IPS-NIHi7 (cell line): ENCODE measurements around the gene RPS27L.
A peak's percentile ranks its signal among the peaks of the same experiment; 100 is the strongest.
"Not testable (repeated sequence)": the region's sequence is repeated elsewhere in the genome, so short reads cannot be mapped to it uniquely, and the experiment has no call there.

ENCODE experiments used
- DNase-seq: peaks from one replicate; pipeline ENCODE4 v3.0.0; 2012; ENCODE audit warnings: mixed read lengths; ENCODE audit errors: extremely low spot score

The RPS27L gene

DNA sequence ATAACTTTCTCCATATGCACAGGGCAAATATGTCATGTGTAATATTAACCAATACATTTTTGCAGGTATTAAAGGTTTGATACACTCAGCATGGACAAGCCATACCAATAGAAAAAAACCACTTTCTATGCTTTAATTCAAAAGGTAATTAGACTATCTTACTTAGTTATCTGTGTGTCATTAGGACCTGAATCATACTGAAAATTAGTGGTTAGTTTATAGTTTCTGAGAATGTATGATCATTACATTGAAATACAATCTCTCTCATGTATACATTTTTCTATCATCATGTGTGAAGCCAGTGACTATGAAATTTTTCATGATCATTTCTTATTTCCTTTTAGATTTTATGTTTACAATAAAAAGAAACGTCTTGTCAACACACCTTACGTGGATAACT, 16.3 kb downstream of the RPS27L start:
- no peak for DNase-seq

DNA sequence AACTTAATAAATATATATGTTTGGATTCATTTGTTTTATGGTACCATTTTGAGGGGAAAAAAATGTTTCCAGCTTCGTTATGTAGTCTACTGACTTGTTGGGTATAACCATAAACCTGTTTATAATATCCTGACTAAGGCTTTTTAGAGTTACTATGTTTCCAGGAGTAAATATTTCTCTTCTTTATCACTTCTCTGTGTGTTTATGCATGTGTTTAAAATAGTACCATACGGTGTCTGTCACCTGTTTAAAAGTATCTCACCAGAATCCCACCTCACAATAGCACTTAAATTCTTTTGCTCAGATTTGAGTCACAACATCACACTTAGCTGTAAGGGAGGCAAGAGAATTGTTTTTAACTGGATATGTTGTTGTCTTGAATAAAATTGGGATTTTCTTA, 20.5 kb downstream of the RPS27L start:
- no peak for DNase-seq

DNA sequence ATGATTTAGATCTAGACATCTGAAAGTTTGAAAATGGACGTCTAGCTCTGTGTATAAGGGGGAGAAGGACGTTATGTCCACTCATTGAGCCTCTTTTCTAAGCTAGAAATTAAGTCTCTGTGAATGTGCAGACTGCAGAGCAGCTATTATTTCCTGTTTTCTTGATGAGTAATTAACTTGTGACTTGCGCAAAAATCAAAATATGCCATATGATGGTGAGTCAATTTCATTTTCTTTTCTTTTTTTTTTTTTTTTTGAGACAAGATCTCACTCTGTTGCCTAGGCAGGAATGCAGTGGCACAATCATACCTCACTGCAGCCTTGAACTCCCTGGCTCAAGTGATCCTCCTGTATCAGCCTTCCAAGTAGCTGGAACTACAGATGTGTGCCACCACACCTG, 21.5 kb downstream of the RPS27L start:
- no peak for DNase-seq

GRCh38 chr15:63135281-63135680, 22.0 kb downstream of the RPS27L start:
- no peak for DNase-seq

- no peak for DNase-seq
Observed at GRCh38 chr15:63134245-63134985, 22.9 kb downstream of the RPS27L start.

DNA sequence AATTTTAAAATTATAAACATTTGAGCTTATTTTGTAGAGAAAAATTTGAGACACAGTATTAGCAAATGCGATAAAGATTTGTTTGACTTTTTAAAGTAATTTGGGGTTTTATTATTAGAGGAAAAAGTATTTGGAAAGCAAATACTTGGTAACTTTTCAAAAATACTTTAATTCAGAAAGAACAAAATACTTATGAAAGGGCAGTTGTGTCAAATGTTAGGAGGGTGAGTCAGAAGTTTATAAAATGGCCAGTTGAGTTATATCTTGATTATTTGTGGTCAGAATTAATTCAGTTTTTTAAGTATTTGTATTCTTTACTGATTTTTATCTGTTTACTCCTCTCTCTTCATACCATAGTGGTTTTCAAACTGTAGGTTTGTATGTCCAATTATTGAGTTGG, 23.5 kb downstream of the RPS27L start:
- no peak for DNase-seq

DNA sequence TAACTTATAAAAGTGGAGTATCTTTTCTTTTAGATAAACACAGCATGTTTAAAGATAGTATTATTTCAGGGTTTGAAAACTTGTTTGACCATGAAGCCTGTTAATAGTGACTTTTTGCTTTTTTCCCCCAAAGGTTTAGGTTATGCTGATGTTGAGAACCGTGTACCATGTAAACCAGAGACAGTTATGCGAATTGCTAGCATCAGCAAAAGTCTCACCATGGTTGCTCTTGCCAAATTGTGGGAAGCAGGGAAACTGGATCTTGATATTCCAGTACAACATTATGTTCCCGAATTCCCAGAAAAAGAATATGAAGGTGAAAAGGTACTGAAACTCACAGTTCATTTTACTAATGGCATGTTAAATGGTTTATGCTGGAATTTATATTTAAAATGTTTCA, 30.6 kb downstream of the RPS27L start:
- no peak for DNase-seq

DNA sequence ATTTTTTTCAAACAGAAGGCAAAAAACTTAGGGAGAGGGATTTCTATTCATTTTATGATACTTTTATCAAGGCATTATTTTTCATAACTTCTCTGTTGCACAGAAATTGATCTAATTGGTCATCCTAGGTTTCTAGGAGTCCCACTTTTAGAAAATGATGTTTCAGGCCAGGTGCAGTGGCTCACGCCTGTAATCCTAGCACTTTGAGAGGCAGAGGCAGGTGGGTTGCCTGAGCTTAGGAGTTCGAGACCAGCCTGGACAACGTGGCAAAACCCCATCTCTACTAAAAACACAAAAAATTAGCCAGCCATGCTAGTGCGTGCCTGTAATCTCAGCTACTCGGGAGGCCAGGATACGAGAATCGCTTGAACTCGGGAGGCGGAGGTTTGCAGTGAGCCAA, 32.8 kb downstream of the RPS27L start:
- no peak for DNase-seq

GRCh38 chr15:63122002-63122875, 35.0 kb downstream of the RPS27L start:
- DNase-seq: peak; percentile 95

DNA sequence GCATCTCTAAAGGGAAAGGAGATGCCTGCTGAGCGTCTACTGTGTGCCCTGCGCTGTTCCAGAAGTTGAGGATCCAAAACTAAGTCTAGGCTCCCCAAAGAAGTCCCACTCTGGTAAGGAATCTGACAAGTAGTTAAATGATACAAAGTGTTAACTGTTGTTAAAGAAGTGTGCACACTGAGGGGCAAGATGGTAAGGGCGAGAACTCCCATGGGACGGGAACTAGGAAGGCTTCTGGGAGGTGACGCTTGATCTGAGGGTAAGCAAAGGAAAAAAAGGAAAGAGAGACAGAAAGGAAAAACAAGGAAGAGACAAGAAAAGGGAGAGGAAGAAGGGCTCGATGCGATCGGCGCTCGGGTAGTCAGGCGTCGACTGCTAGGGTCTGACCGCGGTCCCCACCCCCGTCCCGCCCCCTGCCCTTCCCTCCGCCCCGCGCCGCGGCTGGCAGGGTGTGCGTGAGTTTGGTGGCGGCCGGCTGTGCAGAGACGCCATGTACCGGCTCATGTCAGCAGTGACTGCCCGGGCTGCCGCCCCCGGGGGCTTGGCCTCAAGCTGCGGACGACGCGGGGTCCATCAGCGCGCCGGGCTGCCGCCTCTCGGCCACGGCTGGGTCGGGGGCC, 35.8 kb downstream of the RPS27L start, which contains the start of gene LACTB:
LACTB (plus strand) TSS at position 480 of the 620 bp plus-strand sequence; CDS start at position 491, 11 bp downstream.
- peak; percentile 94 for DNase-seq

GRCh38 chr15:63118854-63119253, 38.4 kb downstream of the RPS27L start:
- DNase-seq: no peak

DNA sequence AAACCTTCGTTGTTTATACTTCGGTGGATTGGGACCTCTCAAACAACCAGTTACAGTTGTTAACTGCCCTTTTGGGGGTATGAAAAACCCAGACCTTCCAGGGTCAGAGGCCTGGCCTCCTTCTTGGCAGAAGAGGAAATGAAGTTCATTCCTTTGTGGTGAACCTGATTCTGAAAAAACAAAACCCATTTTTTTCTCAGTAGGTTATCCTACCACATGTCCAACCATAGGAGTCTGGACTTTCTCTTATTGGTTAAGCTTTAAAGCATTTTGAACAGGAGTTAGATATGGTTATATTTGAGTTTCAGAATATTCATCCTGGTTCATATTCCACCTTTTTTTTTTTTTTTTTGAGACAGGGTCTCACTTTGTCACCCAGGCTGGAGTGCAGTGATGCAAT, 42.8 kb downstream of the RPS27L start:
- DNase-seq: no peak

- DNase-seq: no peak
Observed at GRCh38 chr15:63112871-63113270, 44.4 kb downstream of the RPS27L start.

DNA sequence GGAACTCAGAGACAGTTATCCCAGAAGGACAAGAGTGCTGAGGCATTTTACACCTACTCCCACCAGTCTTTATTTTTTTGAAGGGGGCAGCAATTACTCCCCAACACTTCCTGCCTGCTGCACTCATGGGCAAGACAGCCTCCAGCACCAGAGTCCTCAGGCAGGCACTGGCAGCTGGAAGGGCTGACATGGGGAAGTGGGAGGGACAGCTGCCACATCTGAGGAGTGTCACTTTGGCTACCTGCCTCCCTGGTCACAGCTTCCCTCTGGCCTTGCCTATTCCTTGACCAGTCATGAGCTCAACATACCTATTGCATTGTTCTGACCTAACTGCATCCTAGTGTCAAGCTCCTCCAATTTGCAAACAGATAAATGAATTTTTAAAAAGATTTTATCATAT, 45.8 kb downstream of the RPS27L start:
- DNase-seq: no peak

DNA sequence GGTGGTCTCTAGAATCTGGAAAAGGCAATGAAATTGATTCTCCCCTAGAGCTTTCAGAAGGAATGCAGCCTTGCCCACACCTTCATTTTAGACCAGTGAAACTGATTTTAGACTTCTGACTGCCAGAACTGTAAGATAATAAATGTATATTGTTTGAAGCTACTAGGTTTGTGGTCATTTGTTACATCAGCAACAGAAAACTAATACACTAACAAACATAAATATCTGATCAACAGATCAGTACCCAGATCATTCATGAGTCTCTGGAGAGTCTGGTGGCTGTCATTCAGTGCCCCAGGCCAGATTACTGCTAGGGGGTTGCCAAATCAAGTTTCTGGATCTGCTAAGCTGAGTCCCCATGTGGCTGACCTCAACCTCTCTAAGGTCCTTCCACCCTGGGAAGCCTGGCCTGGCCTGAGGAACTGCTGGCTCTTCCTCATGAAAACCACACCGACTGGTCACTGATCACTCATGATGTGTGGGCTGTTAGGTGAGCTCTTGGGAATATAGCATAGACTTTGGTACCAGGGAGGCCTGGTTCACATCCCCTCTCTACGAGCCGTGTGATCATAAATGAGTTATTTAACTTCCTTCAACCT, 46.8 kb downstream of the RPS27L start:
- no peak for DNase-seq

DNA sequence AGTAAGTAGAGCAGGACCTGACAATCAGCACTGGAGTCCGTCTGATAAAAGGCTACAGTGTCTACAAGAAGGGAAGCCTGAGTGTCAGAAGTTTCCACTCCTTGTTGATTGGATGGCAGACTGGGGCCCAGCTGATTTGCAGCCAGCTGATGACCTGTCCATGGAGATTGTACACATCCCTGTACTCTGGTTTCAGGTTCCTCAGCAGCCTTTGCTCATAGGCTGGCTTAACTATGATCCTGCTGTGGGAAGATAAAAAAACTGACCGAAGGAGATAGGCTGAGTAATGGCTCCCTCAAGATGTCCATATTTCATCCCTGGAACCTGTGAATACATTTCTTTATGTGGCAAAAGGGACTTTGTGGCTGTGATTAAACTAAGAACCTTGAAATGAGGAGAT, 47.4 kb downstream of the RPS27L start:
- DNase-seq: no peak

- no peak for DNase-seq
Observed at GRCh38 chr15:63109498-63109897, 47.8 kb downstream of the RPS27L start.

- DNase-seq: no peak
Observed at GRCh38 chr15:63107895-63108546, 49.3 kb downstream of the RPS27L start.

GRCh38 chr15:63105354-63105753, 51.9 kb downstream of the RPS27L start:
- DNase-seq: not testable (repeated sequence)

DNA sequence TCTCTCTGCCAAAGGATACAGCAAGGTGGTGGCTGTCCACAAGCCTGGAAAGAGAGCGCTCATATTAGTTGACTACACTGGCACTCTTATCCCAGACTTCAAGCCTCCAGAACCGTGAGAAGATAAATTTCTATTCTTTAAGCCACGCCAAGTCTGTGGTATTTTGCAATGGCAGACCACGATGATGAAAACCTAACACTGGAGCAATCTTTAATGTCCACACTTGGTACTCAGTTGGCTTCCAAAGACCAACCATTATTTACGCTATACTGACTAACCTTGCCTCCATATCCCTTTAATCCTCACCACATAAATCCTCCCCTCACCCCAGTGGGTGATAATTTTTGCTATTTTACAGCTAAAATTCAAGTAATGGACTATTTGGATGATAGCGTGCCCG, 52.5 kb downstream of the RPS27L start:
- DNase-seq: no peak

GRCh38 chr15:63103416-63103815, 53.9 kb downstream of the RPS27L start:
- no peak for DNase-seq

DNA sequence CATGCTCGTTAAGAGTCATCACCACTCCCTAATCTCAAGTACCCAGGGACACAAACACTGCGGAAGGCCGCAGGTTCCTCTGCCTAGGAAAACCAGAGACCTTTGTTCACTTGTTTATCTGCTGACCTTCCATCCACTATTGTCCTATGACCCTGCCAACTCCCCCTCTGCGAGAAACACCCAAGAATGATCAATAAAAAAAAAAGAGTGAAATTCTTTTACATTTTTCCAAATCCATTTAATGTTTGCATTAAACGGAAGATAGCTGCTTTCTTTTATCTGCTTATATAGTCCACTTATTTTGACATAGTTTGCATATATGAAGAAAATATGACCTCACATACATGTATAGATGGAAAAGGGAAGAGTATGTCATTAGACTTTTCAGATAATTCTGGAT, 57.7 kb downstream of the RPS27L start:
- DNase-seq: not testable (repeated sequence)
